Activated B cell treated with CpG ODN at 0.5 μM for 24 hours (primary cell): ENCODE data around the gene SZRD1. TPM values are rescaled to one million over a fixed set of nuclear protein-coding genes. Genes with fewer than 3 reads are reported as not detected.

ENCODE experiments used
- ATAC-seq: fragments of 200-7000 bp; cut with Tn5 transposase; one replicate; pipeline ENCODE4 v1.10.0; 2021; ENCODE audit warnings: low read depth, mild to moderate bottlenecking, moderate library complexity
- CTCF ChIA-PET: fragments of 350-600 bp; sonication (Branson Sonifier 250); formaldehyde crosslinking; loops from one replicate; lab custom pipeline; 2021; ENCODE audit warnings: antibody characterized with exemption; lab: Charles Lee
- POLR2A ChIA-PET: fragments of 350-600 bp; sonication (Branson Sonifier 250); formaldehyde crosslinking; loops from one replicate; lab custom pipeline; 2021; ENCODE audit warnings: antibody characterized with exemption; lab: Charles Lee
- DNase-seq: peaks from one replicate; pipeline ENCODE4 v3.0.0; 2022
- H3K27ac Mint-ChIP-seq: one replicate; pipeline ENCODE4 v1.8.0; 2020; ENCODE audit warnings: mixed read lengths
- H3K27me3 Mint-ChIP-seq: one replicate; pipeline ENCODE4 v1.8.0; 2021; ENCODE audit warnings: mixed read lengths
- H3K36me3 Mint-ChIP-seq: one replicate; pipeline ENCODE4 v1.8.0; 2021; ENCODE audit warnings: low read depth, mixed read lengths
- H3K4me1 Mint-ChIP-seq: one replicate; pipeline ENCODE4 v1.8.0; 2021; ENCODE audit warnings: mixed read lengths
- H3K4me3 Mint-ChIP-seq: one replicate; pipeline ENCODE4 v1.8.0; 2020; ENCODE audit warnings: mild to moderate bottlenecking, mixed read lengths
- H3K9me3 Mint-ChIP-seq: one replicate; pipeline ENCODE4 v1.8.0; 2020; ENCODE audit warnings: mixed read lengths
- CTCF ChIP-seq: fragments of 200-600 bp; IDR thresholded peaks from one replicate; pipeline ENCODE4 v1.8.0; 2022; ENCODE audit warnings: antibody characterized with exemption, mild to moderate bottlenecking
- intact Hi-C: fragments of 100-400 bp; cut with micrococcal nuclease; formaldehyde crosslinking; loops from one replicate; pipeline ENCODE4 v1.15.1; 2024
- total RNA-seq: library from RNA; stranded (reverse); gene quantifications from 2 replicates; pipeline ENCODE4 v1.2.3, GENCODE V29; 2022

Gene SZRD1
- total RNA-seq, 1 donor from 2014 or later: 184 TPM

GRCh38 chr1:16442941-16443340 lies 75.9 kb downstream of the SZRD1 start:
- POLR2A ChIA-PET: interaction anchor here (1.5 kb wide), 1 partner anchor 57 kb away, joined by 3 read pairs; no protein-coding TSS in a partner anchor
- H3K27me3 Mint-ChIP-seq: no peaks in the 10 kb centered on the region
- DNase-seq (no peak), ATAC-seq (no peak)
- H3K4me1 Mint-ChIP-seq: peaks cover 30% of the 10 kb centered on the region
- peak overlapping the region; percentile 46 for H3K27ac Mint-ChIP-seq
- no peaks in the 10 kb centered on the region for H3K9me3 Mint-ChIP-seq
- H3K36me3 Mint-ChIP-seq: peaks cover 49% of the 10 kb centered on the region
- intact Hi-C loops: loop anchor here (5.0 to 10.0 kb wide), 3 partner anchors 52 to 91 kb away; partner anchors contain the start of gene FBXO42
- no peak overlapping the region for H3K4me3 Mint-ChIP-seq
- TF ChIP-seq CTCF: no peak
- CTCF ChIA-PET: no interaction called here

- ChIA-PET POLR2A (no interaction called here), CTCF (no interaction called here)
- H3K36me3 Mint-ChIP-seq: peaks cover 61% of the 10 kb centered on the region
- DNase-seq (no peak), ATAC-seq (no peak)
- intact Hi-C loops: loop anchor here (5.0 to 10.0 kb wide), 3 partner anchors 51 to 92 kb away; partner anchors contain the start of gene FBXO42
- TF ChIP-seq CTCF: no peak
- H3K27ac Mint-ChIP-seq: no peak overlapping the region
- H3K27me3 Mint-ChIP-seq: no peaks in the 10 kb centered on the region
- H3K4me1 Mint-ChIP-seq: peaks cover 30% of the 10 kb centered on the region
- no peaks in the 10 kb centered on the region for H3K9me3 Mint-ChIP-seq
- H3K4me3 Mint-ChIP-seq: no peak overlapping the region
Observed at GRCh38 chr1:16443975-16444770, 77.1 kb downstream of the SZRD1 start.

- no peak overlapping the region for H3K4me3 Mint-ChIP-seq
- CTCF ChIA-PET: no interaction called here
- H3K27me3 Mint-ChIP-seq: no peaks in the 10 kb centered on the region
- no peak for TF ChIP-seq CTCF
- ATAC-seq: no peak
- DNase-seq: no peak
- intact Hi-C loops: loop anchor here (10.0 kb wide), 1 partner anchor 50 kb away; no protein-coding TSS in a partner anchor
- peaks cover 36% of the 10 kb centered on the region for H3K4me1 Mint-ChIP-seq
- H3K27ac Mint-ChIP-seq: no peak overlapping the region
- no peaks in the 10 kb centered on the region for H3K9me3 Mint-ChIP-seq
- POLR2A ChIA-PET: no interaction called here
- H3K36me3 Mint-ChIP-seq: peaks cover 70% of the 10 kb centered on the region
Observed at GRCh38 chr1:16445052-16445451, 78.0 kb downstream of the SZRD1 start.

GRCh38 chr1:16446116-16446515 lies 79.1 kb downstream of the SZRD1 start:
- H3K9me3 Mint-ChIP-seq: no peaks in the 10 kb centered on the region
- H3K27me3 Mint-ChIP-seq: no peaks in the 10 kb centered on the region
- peaks cover 72% of the 10 kb centered on the region for H3K36me3 Mint-ChIP-seq
- ATAC-seq (no peak), DNase-seq (no peak)
- intact Hi-C loops: loop anchor here (10.0 kb wide), 1 partner anchor 49 kb away; no protein-coding TSS in a partner anchor
- POLR2A ChIA-PET: no interaction called here
- no peak for TF ChIP-seq CTCF
- CTCF ChIA-PET: no interaction called here
- H3K27ac Mint-ChIP-seq: no peak overlapping the region
- H3K4me3 Mint-ChIP-seq: no peak overlapping the region
- H3K4me1 Mint-ChIP-seq: peaks cover 35% of the 10 kb centered on the region

- POLR2A ChIA-PET: no interaction called here
- peaks cover 79% of the 10 kb centered on the region for H3K36me3 Mint-ChIP-seq
- intact Hi-C loops: loop anchor here (10.0 kb wide), 1 partner anchor 47 kb away; no protein-coding TSS in a partner anchor
Observed at GRCh38 chr1:16447641-16448040, 80.6 kb downstream of the SZRD1 start.

More at GRCh38 chr1:16447641-16448040, 80.6 kb downstream of the SZRD1 start:
- Mint-ChIP-seq H3K4me1 (peaks cover 32% of the 10 kb centered on the region), H3K4me3 (no peak overlapping the region), H3K27me3 (no peaks in the 10 kb centered on the region), H3K9me3 (no peaks in the 10 kb centered on the region), H3K27ac (no peak overlapping the region)
- DNase-seq (no peak), ATAC-seq (no peak)
- no peak for TF ChIP-seq CTCF
- CTCF ChIA-PET: no interaction called here
